Karpas-422 (cell line): Measurements from ENCODE around the gene TENM4. TPM values are rescaled to one million over a fixed set of nuclear protein-coding genes. Genes with fewer than 3 reads are reported as not detected.
"Not testable (repeated sequence)": the region's sequence is repeated elsewhere in the genome, so short reads cannot be mapped to it uniquely, and the experiment has no call there.

Source experiments
- DNase-seq: peaks from one replicate; pipeline ENCODE4 v3.0.0-alpha.2; 2015
- H2AFZ ChIP-seq: fragments of 200-600 bp; sonication (generic); 2 replicates; pipeline ENCODE4 v1.6.1; 2014; ENCODE audit warnings: antibody characterized with exemption, low read length, mixed read lengths
- H3K27ac ChIP-seq: fragments of 200-600 bp; sonication (generic); 2 replicates; pipeline ENCODE4 v1.5.1; 2014; ENCODE audit warnings: mild to moderate bottlenecking, low read length, moderate library complexity
- H3K27me3 ChIP-seq: fragments of 200-600 bp; sonication (generic); 2 replicates; pipeline ENCODE4 v1.6.1; 2014; ENCODE audit warnings: low read length, mixed read lengths
- H3K36me3 ChIP-seq: fragments of 200-600 bp; sonication (generic); 2 replicates; pipeline ENCODE4 v1.6.1; 2014; ENCODE audit warnings: low read length, mixed read lengths; ENCODE audit not compliant: insufficient read depth
- H3K4me1 ChIP-seq: fragments of 200-600 bp; sonication (generic); 2 replicates; pipeline ENCODE4 v1.6.1; 2014; ENCODE audit warnings: mild to moderate bottlenecking, low read length, mixed read lengths
- H3K4me2 ChIP-seq: fragments of 200-600 bp; sonication (generic); 2 replicates; pipeline ENCODE4 v1.6.1; 2014; ENCODE audit warnings: low read length, low read depth, mild to moderate bottlenecking; ENCODE audit not compliant: poor library complexity, severe bottlenecking
- H3K4me3 ChIP-seq: fragments of 200-600 bp; sonication (generic); 2 replicates; pipeline ENCODE4 v1.5.1; 2014; ENCODE audit warnings: mild to moderate bottlenecking, antibody characterized with exemption, low read length, mixed read lengths
- H3K79me2 ChIP-seq: fragments of 200-600 bp; sonication (generic); 2 replicates; pipeline ENCODE4 v1.6.1; 2014; ENCODE audit warnings: mild to moderate bottlenecking, low read length, mixed read lengths
- H3K9ac ChIP-seq: fragments of 200-600 bp; sonication (generic); 2 replicates; pipeline ENCODE4 v1.6.0; 2014; ENCODE audit warnings: low read length
- H3K9me2 ChIP-seq: fragments of 200-600 bp; sonication (generic), shearing (Covaris generic); replicated peaks from 2 replicates; pipeline ENCODE4 v1.6.0; 2014; ENCODE audit warnings: mild to moderate bottlenecking, low read length, moderate library complexity; ENCODE audit not compliant: insufficient read depth
- H3K9me3 ChIP-seq: fragments of 300-700, 200-600 bp; sonication (generic); 2 replicates; pipeline ENCODE4 v1.6.1; 2014; ENCODE audit warnings: low read length, mixed read lengths
- H4K20me1 ChIP-seq: fragments of 200-600 bp; sonication (generic); 2 replicates; pipeline ENCODE4 v1.6.1; 2014; ENCODE audit warnings: mild to moderate bottlenecking, antibody characterized with exemption, low read length, low read depth; ENCODE audit not compliant: insufficient read depth
- total RNA-seq: library from RNA; depleted of rRNA; stranded (reverse); fragments of >200 nt; shearing (Covaris generic); gene quantifications from 2 replicates; pipeline ENCODE4 v1.2.3, GENCODE V29; 2014; ENCODE audit warnings: low replicate concordance

TENM4 gene
- total RNA-seq, 1 experiment from 2014 or later: not detected

GRCh38 chr11:78620159-78620558 lies 820.7 kb downstream of the TENM4 start:
- no peak overlapping the region for H3K4me2 ChIP-seq
- H3K36me3 ChIP-seq: no peaks in the 10 kb centered on the region
- H3K27ac ChIP-seq: no peak overlapping the region
- no peak for DNase-seq
- no peak overlapping the region for H3K9ac ChIP-seq
- H3K79me2 ChIP-seq: no peaks in the 10 kb centered on the region
- no peak overlapping the region for H2AFZ ChIP-seq
- no peak overlapping the region for H3K4me3 ChIP-seq
- peaks cover 19% of the 10 kb centered on the region for H3K4me1 ChIP-seq
- no peaks in the 10 kb centered on the region for H3K27me3 ChIP-seq
- no peaks in the 10 kb centered on the region for H4K20me1 ChIP-seq
- H3K9me3 ChIP-seq: no peaks in the 10 kb centered on the region
- no peaks in the 10 kb centered on the region for H3K9me2 ChIP-seq

- H3K9ac ChIP-seq: no peak overlapping the region
- no peaks in the 10 kb centered on the region for H4K20me1 ChIP-seq
- 0 out of 2 replicates have a peak, but pooled peaks cover 5% of the 10 kb centered on the region for H3K9me2 ChIP-seq
- no peak overlapping the region for H2AFZ ChIP-seq
- no peak overlapping the region for H3K4me3 ChIP-seq
- H3K79me2 ChIP-seq: no peaks in the 10 kb centered on the region
- no peaks in the 10 kb centered on the region for H3K27me3 ChIP-seq
- H3K27ac ChIP-seq: no peak overlapping the region
- H3K36me3 ChIP-seq: no peaks in the 10 kb centered on the region
- H3K4me2 ChIP-seq: no peak overlapping the region
- H3K4me1 ChIP-seq: peaks cover 17% of the 10 kb centered on the region
- DNase-seq: no peak
- H3K9me3 ChIP-seq: no peaks in the 10 kb centered on the region
These were observed 825.1 kb downstream of the TENM4 start for GRCh38 chr11:78615724-78616123.

GRCh38 chr11:78613378-78613813 lies 827.4 kb downstream of the TENM4 start:
- no peak overlapping the region for H2AFZ ChIP-seq
- no peak overlapping the region for H3K4me2 ChIP-seq

GRCh38 chr11:78612721-78613377 lies 828.0 kb downstream of the TENM4 start:
- H2AFZ ChIP-seq: no peak overlapping the region
- no peaks in the 10 kb centered on the region for H3K27me3 ChIP-seq
- H3K36me3 ChIP-seq: no peaks in the 10 kb centered on the region
- no peaks in the 10 kb centered on the region for H4K20me1 ChIP-seq
- H3K4me1 ChIP-seq: peaks cover 1% of the 10 kb centered on the region
- no peak overlapping the region for H3K4me2 ChIP-seq
- H3K79me2 ChIP-seq: no peaks in the 10 kb centered on the region
- 0 out of 2 replicates have a peak, but pooled peaks cover 5% of the 10 kb centered on the region for H3K9me2 ChIP-seq
- H3K9ac ChIP-seq: no peak overlapping the region
- no peak for DNase-seq
- H3K4me3 ChIP-seq: no peak overlapping the region
- H3K27ac ChIP-seq: no peak overlapping the region
- H3K9me3 ChIP-seq: no peaks in the 10 kb centered on the region

More at GRCh38 chr11:78613378-78613813, 827.4 kb downstream of the TENM4 start:
- Histone ChIP-seq H3K27me3 (no peaks in the 10 kb centered on the region), H3K4me3 (no peak overlapping the region), H3K27ac (no peak overlapping the region), H4K20me1 (no peaks in the 10 kb centered on the region), H3K4me1 (peaks cover 5% of the 10 kb centered on the region), H3K79me2 (no peaks in the 10 kb centered on the region), H3K36me3 (no peaks in the 10 kb centered on the region), H3K9me2 (0 out of 2 replicates have a peak, but pooled peaks cover 5% of the 10 kb centered on the region), H3K9me3 (no peaks in the 10 kb centered on the region), H3K9ac (no peak overlapping the region)
- no peak for DNase-seq

GRCh38 chr11:78609321-78609720 lies 831.5 kb downstream of the TENM4 start:
- H3K27ac ChIP-seq, DNase-seq, H3K9me3 ChIP-seq, H3K27me3 ChIP-seq, H2AFZ ChIP-seq, H3K4me1 ChIP-seq, H3K36me3 ChIP-seq, H3K9ac ChIP-seq, H3K79me2 ChIP-seq, H3K9me2 ChIP-seq, H4K20me1 ChIP-seq, H3K4me2 ChIP-seq, H3K4me3 ChIP-seq: not testable (repeated sequence)

- H3K4me3 ChIP-seq: no peak overlapping the region
- DNase-seq: no peak
These were observed 833.1 kb downstream of the TENM4 start for GRCh38 chr11:78607696-78608095.

GRCh38 chr11:78606667-78607066 lies 834.2 kb downstream of the TENM4 start:
- no peak overlapping the region for H3K9ac ChIP-seq
- H3K79me2 ChIP-seq: no peaks in the 10 kb centered on the region
- no peak overlapping the region for H2AFZ ChIP-seq
- no peak overlapping the region for H3K27ac ChIP-seq
- no peak overlapping the region for H3K4me3 ChIP-seq
- no peak for DNase-seq
- H3K9me2 ChIP-seq: 0 out of 2 replicates have a peak, but pooled peaks cover 3% of the 10 kb centered on the region
- no peaks in the 10 kb centered on the region for H3K4me1 ChIP-seq
- no peaks in the 10 kb centered on the region for H3K9me3 ChIP-seq
- no peaks in the 10 kb centered on the region for H3K36me3 ChIP-seq
- H3K4me2 ChIP-seq: no peak overlapping the region
- H3K27me3 ChIP-seq: no peaks in the 10 kb centered on the region
- H4K20me1 ChIP-seq: no peaks in the 10 kb centered on the region

More at GRCh38 chr11:78607696-78608095, 833.1 kb downstream of the TENM4 start:
- Histone ChIP-seq H3K4me1 (no peaks in the 10 kb centered on the region), H3K9ac (no peak overlapping the region), H3K79me2 (no peaks in the 10 kb centered on the region), H3K27ac (no peak overlapping the region), H3K27me3 (no peaks in the 10 kb centered on the region), H3K9me3 (no peaks in the 10 kb centered on the region), H4K20me1 (no peaks in the 10 kb centered on the region), H3K9me2 (0 out of 2 replicates have a peak, but pooled peaks cover 5% of the 10 kb centered on the region), H3K4me2 (no peak overlapping the region), H3K36me3 (no peaks in the 10 kb centered on the region), H2AFZ (no peak overlapping the region)

GRCh38 chr11:78605296-78605695 lies 835.5 kb downstream of the TENM4 start:
- Histone ChIP-seq H3K79me2 (no peaks in the 10 kb centered on the region), H4K20me1 (no peaks in the 10 kb centered on the region), H3K27me3 (no peaks in the 10 kb centered on the region), H3K9me2 (no peaks in the 10 kb centered on the region), H3K9me3 (no peaks in the 10 kb centered on the region), H2AFZ (no peak overlapping the region), H3K4me2 (no peak overlapping the region), H3K4me1 (no peaks in the 10 kb centered on the region), H3K9ac (no peak overlapping the region), H3K4me3 (no peak overlapping the region), H3K36me3 (no peaks in the 10 kb centered on the region), H3K27ac (no peak overlapping the region)
- DNase-seq: no peak
